NCI-H2227 treated with DMSO at 0.1 percent for 48 hours (cell line): ENCODE data around the gene CTNNAL1.
A peak's percentile ranks its signal among the peaks of the same experiment; 100 is the strongest.
"Not testable (repeated sequence)": the region's sequence is repeated elsewhere in the genome, so short reads cannot be mapped to it uniquely, and the experiment has no call there.

Experiments used
- DNase-seq: peaks from one replicate; lab custom pipeline; 2025; lab: John Stamatoyannopoulos, UW

CTNNAL1 gene

GRCh38 chr9:108983885-108984284, 29.4 kb downstream of the CTNNAL1 start:
- no peak for DNase-seq

- no peak for DNase-seq
These were observed 32.4 kb downstream of the CTNNAL1 start for GRCh38 chr9:108980893-108981292.

GRCh38 chr9:108978205-108978604, 35.1 kb downstream of the CTNNAL1 start:
- no peak for DNase-seq

- no peak for DNase-seq
These were observed 39.4 kb downstream of the CTNNAL1 start for GRCh38 chr9:108973895-108974294.

- no peak for DNase-seq
These were observed 40.6 kb downstream of the CTNNAL1 start for GRCh38 chr9:108972626-108973209.

GRCh38 chr9:108972186-108972585, 41.1 kb downstream of the CTNNAL1 start:
- no peak for DNase-seq

GRCh38 chr9:108971392-108971791, 41.9 kb downstream of the CTNNAL1 start:
- DNase-seq, result not testable (repeated sequence)

GRCh38 chr9:108967916-108968315, 45.4 kb downstream of the CTNNAL1 start:
- no peak for DNase-seq

- no peak for DNase-seq
These were observed 49.7 kb downstream of the CTNNAL1 start for GRCh38 chr9:108963459-108964143.

GRCh38 chr9:108961151-108961550, 52.1 kb downstream of the CTNNAL1 start:
- DNase-seq, result no peak

- DNase-seq, result no peak
These were observed 53.0 kb downstream of the CTNNAL1 start for GRCh38 chr9:108960331-108960730.

GRCh38 chr9:108956631-108957026, 56.7 kb downstream of the CTNNAL1 start:
- DNase-seq, result no peak

- DNase-seq, result no peak
These were observed 57.2 kb downstream of the CTNNAL1 start for GRCh38 chr9:108956022-108956630.

- peak; percentile 14 for DNase-seq
These were observed 59.2 kb downstream of the CTNNAL1 start for GRCh38 chr9:108953983-108954574.

- DNase-seq, result no peak
These were observed 61.7 kb downstream of the CTNNAL1 start for GRCh38 chr9:108951578-108951977.

GRCh38 chr9:108950168-108950567, 63.1 kb downstream of the CTNNAL1 start:
- no peak for DNase-seq

GRCh38 chr9:108939975-108940374, 73.3 kb downstream of the CTNNAL1 start:
- DNase-seq, result no peak

GRCh38 chr9:108937561-108938305, 75.6 kb downstream of the CTNNAL1 start:
- DNase-seq, result no peak

- peak; percentile 85 for DNase-seq
These were observed 78.9 kb downstream of the CTNNAL1 start, which contains the start of gene ABITRAM for GRCh38 chr9:108934323-108934893. ABITRAM (plus strand) TSS chr9:108934400; CDS start chr9:108934487, 87 bp downstream.

- DNase-seq, result peak; percentile 85
These were observed 79.5 kb downstream of the CTNNAL1 start, which contains the start of gene ELP1 for GRCh38 chr9:108933718-108934322. ELP1 (minus strand) TSS chr9:108934124; CDS start chr9:108931146, 2,978 bp downstream.

- no peak for DNase-seq
These were observed 80.0 kb downstream of the CTNNAL1 start for GRCh38 chr9:108933231-108933717.
